GM12874 (cell line): ENCODE data around the gene SPEG.

Experiments
- TF ChIP-seq, protein P1 (sequence below): IDR thresholded peaks from 2 replicates; pipeline ENCODE4 v1.5.1; 2011; ENCODE audit warnings: low read depth, mild to moderate bottlenecking, control low read depth, low read length, moderate library complexity; ENCODE audit not compliant: insufficient read depth

Gene SPEG

DNA sequence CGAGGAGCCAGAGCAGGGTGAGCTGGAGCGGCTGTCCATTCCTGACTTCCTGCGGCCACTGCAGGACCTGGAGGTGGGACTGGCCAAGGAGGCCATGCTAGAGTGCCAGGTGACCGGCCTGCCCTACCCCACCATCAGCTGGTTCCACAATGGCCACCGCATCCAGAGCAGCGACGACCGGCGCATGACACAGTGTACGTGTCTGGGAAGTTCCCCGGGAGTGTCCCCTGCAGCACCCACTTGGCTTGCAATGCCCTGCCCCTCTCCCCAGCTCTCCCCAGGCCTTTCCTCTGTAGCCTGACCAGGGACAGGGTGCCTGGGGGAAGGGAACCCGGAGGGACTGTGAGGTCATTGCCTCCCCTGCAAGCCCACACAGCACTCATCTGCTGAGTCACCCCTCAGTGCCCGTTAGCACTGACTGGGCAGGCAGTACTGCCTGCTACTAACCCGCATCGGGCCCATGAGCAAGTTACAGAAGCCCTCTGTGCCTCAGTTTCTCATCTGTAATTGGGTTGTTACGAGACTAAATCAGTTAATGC, 34.6 kb downstream of the SPEG start:
- TF ChIP-seq, protein P1, sequence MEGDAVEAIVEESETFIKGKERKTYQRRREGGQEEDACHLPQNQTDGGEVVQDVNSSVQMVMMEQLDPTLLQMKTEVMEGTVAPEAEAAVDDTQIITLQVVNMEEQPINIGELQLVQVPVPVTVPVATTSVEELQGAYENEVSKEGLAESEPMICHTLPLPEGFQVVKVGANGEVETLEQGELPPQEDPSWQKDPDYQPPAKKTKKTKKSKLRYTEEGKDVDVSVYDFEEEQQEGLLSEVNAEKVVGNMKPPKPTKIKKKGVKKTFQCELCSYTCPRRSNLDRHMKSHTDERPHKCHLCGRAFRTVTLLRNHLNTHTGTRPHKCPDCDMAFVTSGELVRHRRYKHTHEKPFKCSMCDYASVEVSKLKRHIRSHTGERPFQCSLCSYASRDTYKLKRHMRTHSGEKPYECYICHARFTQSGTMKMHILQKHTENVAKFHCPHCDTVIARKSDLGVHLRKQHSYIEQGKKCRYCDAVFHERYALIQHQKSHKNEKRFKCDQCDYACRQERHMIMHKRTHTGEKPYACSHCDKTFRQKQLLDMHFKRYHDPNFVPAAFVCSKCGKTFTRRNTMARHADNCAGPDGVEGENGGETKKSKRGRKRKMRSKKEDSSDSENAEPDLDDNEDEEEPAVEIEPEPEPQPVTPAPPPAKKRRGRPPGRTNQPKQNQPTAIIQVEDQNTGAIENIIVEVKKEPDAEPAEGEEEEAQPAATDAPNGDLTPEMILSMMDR, result no peak

DNA sequence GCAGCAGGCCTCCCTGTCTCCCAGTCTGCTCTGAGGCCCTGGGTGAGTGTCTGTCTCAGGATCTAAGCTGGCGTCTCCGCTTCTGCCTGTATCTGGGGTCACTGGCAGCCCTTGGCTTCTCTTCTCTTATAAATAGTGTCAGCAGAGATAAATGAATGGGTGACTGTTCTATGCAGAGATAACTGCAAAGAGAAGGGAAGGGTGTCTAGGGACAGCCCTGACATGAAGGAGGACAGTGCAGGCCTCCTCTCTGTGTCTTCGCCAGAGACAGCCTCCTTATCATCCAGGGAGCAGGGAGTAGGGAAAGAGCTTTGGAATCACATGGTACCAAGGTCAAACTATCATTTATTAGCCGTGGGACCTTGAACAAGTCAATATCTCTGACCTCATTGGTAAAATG, 35.8 kb downstream of the SPEG start:
- TF ChIP-seq, protein P1, result no peak

DNA sequence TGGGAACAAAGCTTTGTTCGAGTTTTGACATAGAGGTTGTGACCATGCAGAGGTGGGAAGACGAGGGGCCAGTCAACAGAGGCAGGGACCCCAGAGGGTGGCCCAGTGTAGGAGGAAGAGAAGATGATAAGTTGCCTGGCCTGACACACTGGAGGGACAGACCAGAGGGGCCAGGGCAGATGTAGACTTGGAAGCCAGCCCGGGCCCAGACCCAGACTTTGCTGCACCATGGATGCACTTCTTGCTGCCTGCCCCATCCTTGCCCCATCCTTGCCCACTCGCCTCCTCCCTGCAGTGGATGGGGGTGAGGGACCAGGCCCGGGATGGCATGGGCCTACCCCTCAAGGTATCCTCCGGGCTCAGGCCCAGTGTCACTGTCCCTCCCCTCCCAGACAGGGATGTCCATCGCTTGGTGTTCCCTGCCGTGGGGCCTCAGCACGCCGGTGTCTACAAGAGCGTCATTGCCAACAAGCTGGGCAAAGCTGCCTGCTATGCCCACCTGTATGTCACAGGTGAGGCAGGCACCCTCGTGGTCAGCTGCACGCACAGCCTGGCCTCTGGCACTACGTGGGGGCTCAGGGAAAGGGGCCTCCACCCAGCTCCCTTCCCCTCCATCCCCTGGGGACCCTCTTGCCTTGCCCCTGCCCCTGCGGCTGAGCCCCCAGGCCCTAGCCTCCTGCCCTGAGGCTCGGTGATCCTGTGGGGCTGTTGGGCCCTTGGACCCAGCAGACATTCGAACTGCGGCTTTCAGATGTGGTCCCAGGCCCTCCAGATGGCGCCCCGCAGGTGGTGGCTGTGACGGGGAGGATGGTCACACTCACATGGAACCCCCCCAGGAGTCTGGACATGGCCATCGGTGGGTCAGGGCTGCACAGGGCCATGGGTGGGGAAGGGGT, 37.1 kb downstream of the SPEG start:
- TF ChIP-seq, protein P1, result no peak

DNA sequence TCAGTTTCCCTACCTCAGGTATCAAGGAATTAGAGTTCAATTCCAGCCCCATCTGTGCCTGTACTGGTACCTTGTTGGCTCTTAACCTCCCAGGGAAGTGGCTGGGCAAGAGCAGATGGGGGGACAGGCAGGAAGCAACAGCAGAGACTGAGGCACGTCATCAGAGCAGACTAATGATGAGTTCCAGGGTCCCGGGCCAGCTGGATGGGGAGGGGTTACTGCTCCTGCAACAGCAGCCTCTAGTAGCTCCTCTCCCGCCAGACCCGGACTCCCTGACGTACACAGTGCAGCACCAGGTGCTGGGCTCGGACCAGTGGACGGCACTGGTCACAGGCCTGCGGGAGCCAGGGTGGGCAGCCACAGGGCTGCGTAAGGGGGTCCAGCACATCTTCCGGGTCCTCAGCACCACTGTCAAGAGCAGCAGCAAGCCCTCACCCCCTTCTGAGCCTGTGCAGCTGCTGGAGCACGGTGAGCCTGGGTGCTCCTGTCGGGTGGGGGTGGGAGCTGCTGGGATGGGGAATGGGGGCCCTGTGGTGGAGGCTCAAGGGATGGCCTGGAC, 38.1 kb downstream of the SPEG start:
- TF ChIP-seq, protein P1, result no peak

DNA sequence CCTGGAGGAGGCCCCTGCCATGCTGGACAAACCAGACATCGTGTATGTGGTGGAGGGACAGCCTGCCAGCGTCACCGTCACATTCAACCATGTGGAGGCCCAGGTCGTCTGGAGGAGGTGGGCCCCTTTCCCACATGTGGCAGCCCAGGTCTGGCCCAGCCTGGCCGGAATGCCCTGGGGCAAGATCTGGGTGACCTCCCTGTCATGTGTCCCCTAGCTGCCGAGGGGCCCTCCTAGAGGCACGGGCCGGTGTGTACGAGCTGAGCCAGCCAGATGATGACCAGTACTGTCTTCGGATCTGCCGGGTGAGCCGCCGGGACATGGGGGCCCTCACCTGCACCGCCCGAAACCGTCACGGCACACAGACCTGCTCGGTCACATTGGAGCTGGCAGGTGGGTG, 38.9 kb downstream of the SPEG start:
- TF ChIP-seq, protein P1, result no peak

DNA sequence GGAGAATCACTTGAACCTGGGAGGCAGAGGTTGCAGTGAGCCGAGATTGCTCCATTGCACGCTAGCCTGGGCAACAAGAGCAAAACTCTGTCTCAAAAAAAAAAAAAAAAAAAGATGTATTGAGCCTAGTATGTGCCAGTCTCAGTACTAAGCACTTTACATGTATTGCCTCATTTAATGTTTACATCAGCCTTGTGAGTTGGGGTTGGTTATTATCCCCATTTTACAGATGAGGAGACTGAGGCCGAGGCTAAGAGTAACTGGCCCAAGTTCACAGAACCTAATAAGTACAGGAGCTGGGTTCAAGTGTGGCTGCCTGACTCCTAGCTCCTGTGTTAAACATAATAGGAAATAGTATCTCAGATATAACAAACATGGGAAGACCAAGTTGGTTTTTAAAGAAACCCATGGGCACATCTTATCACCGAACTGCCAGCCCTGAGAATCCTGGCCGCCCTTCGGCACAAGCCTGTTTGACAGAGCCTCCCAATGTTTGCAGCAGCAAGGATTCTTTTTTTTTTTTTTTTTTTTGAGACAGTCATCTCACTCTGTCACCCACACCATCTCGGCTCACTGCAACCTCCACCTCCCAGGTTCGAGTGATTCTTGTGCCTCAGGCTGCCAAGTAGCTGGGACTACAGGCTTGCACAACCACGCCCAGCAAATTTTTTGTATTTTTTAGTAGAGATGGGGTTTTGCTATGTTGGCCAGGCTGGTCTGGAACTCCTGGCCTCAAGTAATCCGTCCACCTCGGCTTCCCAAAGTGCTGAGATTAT, 39.8 kb downstream of the SPEG start:
- TF ChIP-seq, protein P1, result no peak

DNA sequence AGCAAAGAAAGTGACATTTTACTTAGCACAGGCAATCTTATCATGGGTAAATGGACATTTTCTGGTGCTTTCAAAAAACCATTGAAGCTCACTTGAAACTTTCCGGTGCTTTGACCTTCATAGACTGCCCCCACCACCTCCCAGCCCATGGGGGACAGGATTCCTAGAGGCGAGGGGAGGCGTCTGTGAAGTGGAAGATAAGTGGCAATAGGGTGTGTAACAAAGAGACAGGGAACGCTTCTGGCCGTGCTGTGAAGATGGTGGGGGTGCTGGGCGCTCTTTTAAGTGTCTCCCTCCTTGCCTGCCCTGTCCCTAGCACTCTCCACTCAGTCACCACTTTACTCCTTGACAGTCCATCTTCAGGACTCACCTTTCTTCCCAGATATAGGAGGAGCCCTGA, 40.6 kb downstream of the SPEG start:
- TF ChIP-seq, protein P1, result no peak
